Upper lobe of right lung (tissue), 1 donor: ENCODE data around the gene NFILZ. TPM values are rescaled to one million over a fixed set of nuclear protein-coding genes. Genes with fewer than 3 reads are reported as not detected.

Experiments
- ATAC-seq: fragments of 200-7000 bp; cut with Tn5 transposase; one replicate; pipeline ENCODE4 v1.9.1; 2020; ENCODE audit warnings: mild to moderate bottlenecking, moderate library complexity
- DNase-seq: peaks from one replicate; pipeline ENCODE4 v3.0.0-alpha.2; 2020
- H3K27ac ChIP-seq: fragments of 200-600 bp; one replicate; pipeline ENCODE4 v1.8.0; 2022
- H3K27me3 ChIP-seq: fragments of 200-600 bp; one replicate; pipeline ENCODE4 v1.8.0; 2022; ENCODE audit warnings: mild to moderate bottlenecking
- H3K36me3 ChIP-seq: fragments of 200-600 bp; one replicate; pipeline ENCODE4 v1.8.0; 2022
- H3K4me1 ChIP-seq: fragments of 200-600 bp; one replicate; pipeline ENCODE4 v1.8.0; 2022
- H3K4me3 ChIP-seq: fragments of 200-600 bp; one replicate; pipeline ENCODE4 v1.8.0; 2022; ENCODE audit warnings: mild to moderate bottlenecking
- H3K9me3 ChIP-seq: fragments of 200-600 bp; one replicate; pipeline ENCODE4 v1.8.0; 2022
- intact Hi-C: fragments of 100-400 bp; cut with DNase I; formaldehyde crosslinking; loops from one replicate; pipeline ENCODE4 v1.11.0; 2022
- total RNA-seq: library from RNA; stranded (reverse); fragmentation: NEBNext Ultra II Directional; extraction: Animal tissue kit (Norgen Biotek cat#: 25700); gene quantifications from one replicate; pipeline ENCODE4 v1.2.1, GENCODE V29; 2021
- TF ChIP-seq, protein P1 (sequence below): fragments of 200-600 bp; IDR thresholded peaks from one replicate; pipeline ENCODE4 v1.8.0; 2022; ENCODE audit warnings: antibody characterized with exemption
- donor health status: DM: no; HTN: yes; CAD: no; lungs with severe emphysema.

NFILZ gene
- total RNA-seq, 1 donor from 2014 or later, result not detected

DNA sequence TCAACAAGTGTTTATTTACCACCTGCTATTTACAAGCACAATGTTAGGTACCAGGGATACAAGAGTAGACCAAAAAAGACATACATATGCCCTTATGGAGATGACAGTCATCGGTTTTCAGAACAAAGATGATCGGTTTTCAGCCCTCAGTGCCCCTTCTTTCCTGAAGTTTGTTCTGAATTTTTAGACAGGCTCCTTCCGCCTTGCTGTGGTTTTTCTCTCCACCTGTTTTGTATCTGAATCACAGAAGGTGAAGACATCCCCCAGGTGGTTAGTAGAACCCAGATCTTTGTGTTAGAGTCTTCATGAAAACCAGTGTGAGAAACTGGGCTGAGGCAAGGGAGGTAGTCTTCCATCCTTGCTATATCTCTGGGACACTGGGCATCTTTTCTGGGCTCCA lies 44.6 kb downstream of the NFILZ start:
- TF ChIP-seq, protein P1, sequence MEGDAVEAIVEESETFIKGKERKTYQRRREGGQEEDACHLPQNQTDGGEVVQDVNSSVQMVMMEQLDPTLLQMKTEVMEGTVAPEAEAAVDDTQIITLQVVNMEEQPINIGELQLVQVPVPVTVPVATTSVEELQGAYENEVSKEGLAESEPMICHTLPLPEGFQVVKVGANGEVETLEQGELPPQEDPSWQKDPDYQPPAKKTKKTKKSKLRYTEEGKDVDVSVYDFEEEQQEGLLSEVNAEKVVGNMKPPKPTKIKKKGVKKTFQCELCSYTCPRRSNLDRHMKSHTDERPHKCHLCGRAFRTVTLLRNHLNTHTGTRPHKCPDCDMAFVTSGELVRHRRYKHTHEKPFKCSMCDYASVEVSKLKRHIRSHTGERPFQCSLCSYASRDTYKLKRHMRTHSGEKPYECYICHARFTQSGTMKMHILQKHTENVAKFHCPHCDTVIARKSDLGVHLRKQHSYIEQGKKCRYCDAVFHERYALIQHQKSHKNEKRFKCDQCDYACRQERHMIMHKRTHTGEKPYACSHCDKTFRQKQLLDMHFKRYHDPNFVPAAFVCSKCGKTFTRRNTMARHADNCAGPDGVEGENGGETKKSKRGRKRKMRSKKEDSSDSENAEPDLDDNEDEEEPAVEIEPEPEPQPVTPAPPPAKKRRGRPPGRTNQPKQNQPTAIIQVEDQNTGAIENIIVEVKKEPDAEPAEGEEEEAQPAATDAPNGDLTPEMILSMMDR, result no peak
- DNase-seq (no peak), ATAC-seq (no peak)
- Histone ChIP-seq H3K4me3 (no peak overlapping the region), H3K36me3 (no peaks in the 10 kb centered on the region), H3K27ac (no peak overlapping the region), H3K9me3 (no peaks in the 10 kb centered on the region), H3K27me3 (no peaks in the 10 kb centered on the region), H3K4me1 (no peaks in the 10 kb centered on the region)
- intact Hi-C loops, result no loop called here

DNA sequence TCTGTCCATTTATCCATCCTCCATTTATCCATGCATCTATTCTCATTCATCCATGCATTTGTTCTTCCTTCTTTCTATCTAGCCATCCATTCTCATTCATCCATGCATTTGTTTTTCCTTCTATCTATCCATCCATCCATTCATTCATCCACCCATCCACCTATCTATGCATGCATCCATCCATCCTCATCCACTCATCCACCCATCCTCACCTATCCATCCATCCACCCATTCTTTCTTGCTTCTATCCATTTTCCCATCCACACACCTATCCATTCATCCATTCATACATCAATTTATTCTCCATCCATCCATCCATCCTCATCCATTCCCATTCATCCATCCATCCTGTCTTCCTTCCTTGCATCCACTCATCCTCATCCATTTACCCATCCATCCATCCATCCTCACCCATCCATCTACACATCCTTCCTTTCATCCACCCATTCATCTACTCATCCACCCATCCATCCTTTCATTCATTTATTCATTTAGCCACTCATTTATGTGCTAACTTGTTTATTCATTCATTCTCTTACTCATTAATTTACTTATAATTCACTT lies 47.9 kb downstream of the NFILZ start:
- no peak for ATAC-seq
- Histone ChIP-seq H3K36me3 (no peaks in the 10 kb centered on the region), H3K27me3 (no peaks in the 10 kb centered on the region), H3K9me3 (no peaks in the 10 kb centered on the region), H3K4me1 (no peaks in the 10 kb centered on the region), H3K4me3 (no peak overlapping the region), H3K27ac (no peak overlapping the region)
- DNase-seq, result no peak
- TF ChIP-seq, protein P1, result no peak
- intact Hi-C loops, result no loop called here

Other genes with a start within 250 kb of the NFILZ start
- 114 TPM for gene RAB11B, start 240.3 kb upstream of the NFILZ start, total RNA-seq
- gene MARCHF2, start 217.3 kb upstream of the NFILZ start, total RNA-seq, result 58.7 TPM
- 131 TPM for gene HNRNPM, start 185.7 kb upstream of the NFILZ start, total RNA-seq
- 31.3 TPM for gene PRAM1, start 128.0 kb upstream of the NFILZ start, total RNA-seq
- gene ZNF414, start 116.5 kb upstream of the NFILZ start, total RNA-seq, result 23.4 TPM
- gene MYO1F, start 53.2 kb upstream of the NFILZ start, total RNA-seq, result 106 TPM
- 29.4 TPM for gene ADAMTS10, start 19.9 kb upstream of the NFILZ start, total RNA-seq
- not detected for gene ACTL9, start 68.2 kb downstream of the NFILZ start, total RNA-seq
- not detected for gene OR2Z1, start 91.0 kb downstream of the NFILZ start, total RNA-seq
- gene ZNF558, start 201.7 kb downstream of the NFILZ start, total RNA-seq, result 27.6 TPM
- gene MBD3L1, start 201.7 kb downstream of the NFILZ start, total RNA-seq, result not detected